ENCODE data around the gene GRIFIN. TPM values are rescaled to one million over a fixed set of nuclear protein-coding genes. Genes with fewer than 3 reads are reported as not detected.

Gene GRIFIN
- total RNA-seq, 1 donor from 2014 or later = not detected

GRCh38 chr7:2518737-2519118 lies 42.5 kb upstream of the GRIFIN start:
- Mint-ChIP-seq H3K4me3 (ENCODE audit: low read depth) (peak overlapping the region; percentile 61), H3K4me1 (ENCODE audit: low read depth) (peaks cover 22% of the 10 kb centered on the region), H3K9me3 (ENCODE audit: low read depth) (no peaks in the 10 kb centered on the region), H3K36me3 (ENCODE audit: insufficient read depth) (no peaks in the 10 kb centered on the region), H3K27ac (no peak overlapping the region), H3K27me3 (peaks cover 32% of the 10 kb centered on the region)
- no peak for DNase-seq (ENCODE audit: low spot score, unreplicated experiment)
- TF ChIP-seq CTCF (IDR thresholded peaks at IDR 0.05; ENCODE audit: unreplicated experiment) = no peak

- Mint-ChIP-seq H3K27me3 (peaks cover 33% of the 10 kb centered on the region), H3K4me3 (ENCODE audit: low read depth) (peak overlapping the region; percentile 59), H3K36me3 (ENCODE audit: insufficient read depth) (no peaks in the 10 kb centered on the region), H3K27ac (peak overlapping the region; percentile 67), H3K4me1 (ENCODE audit: low read depth) (peaks cover 19% of the 10 kb centered on the region), H3K9me3 (ENCODE audit: low read depth) (no peaks in the 10 kb centered on the region)
- TF ChIP-seq CTCF (IDR thresholded peaks at IDR 0.05; ENCODE audit: unreplicated experiment) = no peak
- DNase-seq (ENCODE audit: low spot score, unreplicated experiment) = no peak
These were observed 41.7 kb upstream of the GRIFIN start for GRCh38 chr7:2517678-2518507.

- H3K4me1 Mint-ChIP-seq (ENCODE audit: low read depth) = peaks cover 25% of the 10 kb centered on the region
- DNase-seq (ENCODE audit: low spot score, unreplicated experiment) = no peak
- no peak overlapping the region for H3K27ac Mint-ChIP-seq
- peaks cover 32% of the 10 kb centered on the region for H3K27me3 Mint-ChIP-seq
- no peaks in the 10 kb centered on the region for H3K9me3 Mint-ChIP-seq (ENCODE audit: low read depth)
- no peaks in the 10 kb centered on the region for H3K36me3 Mint-ChIP-seq (ENCODE audit: insufficient read depth)
- no peak overlapping the region for H3K4me3 Mint-ChIP-seq (ENCODE audit: low read depth)
- TF ChIP-seq CTCF (IDR thresholded peaks at IDR 0.05; ENCODE audit: unreplicated experiment) = no peak
These were observed 40.8 kb upstream of the GRIFIN start for GRCh38 chr7:2517026-2517425.

GRCh38 chr7:2516194-2516555 lies 40.0 kb upstream of the GRIFIN start:
- peaks cover 27% of the 10 kb centered on the region for H3K27me3 Mint-ChIP-seq
- no peak for TF ChIP-seq CTCF (IDR thresholded peaks at IDR 0.05; ENCODE audit: unreplicated experiment)
- peaks cover 24% of the 10 kb centered on the region for H3K4me1 Mint-ChIP-seq (ENCODE audit: low read depth)
- no peak for DNase-seq (ENCODE audit: low spot score, unreplicated experiment)
- H3K27ac Mint-ChIP-seq = no peak overlapping the region
- no peaks in the 10 kb centered on the region for H3K36me3 Mint-ChIP-seq (ENCODE audit: insufficient read depth)
- H3K4me3 Mint-ChIP-seq (ENCODE audit: low read depth) = no peak overlapping the region
- no peaks in the 10 kb centered on the region for H3K9me3 Mint-ChIP-seq (ENCODE audit: low read depth)

GRCh38 chr7:2515424-2516193 lies 39.4 kb upstream of the GRIFIN start:
- no peak overlapping the region for H3K27ac Mint-ChIP-seq
- H3K27me3 Mint-ChIP-seq = peaks cover 24% of the 10 kb centered on the region
- no peaks in the 10 kb centered on the region for H3K9me3 Mint-ChIP-seq (ENCODE audit: low read depth)
- no peak for DNase-seq (ENCODE audit: low spot score, unreplicated experiment)
- no peak for TF ChIP-seq CTCF (IDR thresholded peaks at IDR 0.05; ENCODE audit: unreplicated experiment)
- H3K4me1 Mint-ChIP-seq (ENCODE audit: low read depth) = peaks cover 25% of the 10 kb centered on the region
- H3K36me3 Mint-ChIP-seq (ENCODE audit: insufficient read depth) = no peaks in the 10 kb centered on the region
- no peak overlapping the region for H3K4me3 Mint-ChIP-seq (ENCODE audit: low read depth)

All from progenitor cell of endocrine pancreas (in vitro differentiated cells).